Measurements from ENCODE around the gene CYP3A4.
"Not testable (repeated sequence)": the region's sequence is repeated elsewhere in the genome, so short reads cannot be mapped to it uniquely, and the experiment has no call there.

Gene CYP3A4

GRCh38 chr7:99752356-99752755 lies 31.6 kb downstream of the CYP3A4 start:
- H3K4me1 Mint-ChIP-seq = peaks cover 4% of the 10 kb centered on the region
- no peak overlapping the region for H3K27ac Mint-ChIP-seq
- no peak for DNase-seq
- H3K9me3 Mint-ChIP-seq = no peaks in the 10 kb centered on the region
- peaks cover 8% of the 10 kb centered on the region for H3K27me3 Mint-ChIP-seq
- H3K4me3 Mint-ChIP-seq = no peak overlapping the region
- no peaks in the 10 kb centered on the region for H3K36me3 Mint-ChIP-seq (ENCODE audit: low read depth)
- no peak for ATAC-seq

GRCh38 chr7:99751322-99752052 lies 32.5 kb downstream of the CYP3A4 start:
- not testable (repeated sequence) for H3K4me1 Mint-ChIP-seq; ATAC-seq; H3K9me3 Mint-ChIP-seq; H3K27me3 Mint-ChIP-seq; DNase-seq; H3K36me3 Mint-ChIP-seq (ENCODE audit: low read depth); H3K4me3 Mint-ChIP-seq; H3K27ac Mint-ChIP-seq

- H3K4me1 Mint-ChIP-seq = peaks cover 4% of the 10 kb centered on the region
- peaks cover 10% of the 10 kb centered on the region for H3K27me3 Mint-ChIP-seq
- peaks cover 4% of the 10 kb centered on the region for H3K9me3 Mint-ChIP-seq
- no peak overlapping the region for H3K4me3 Mint-ChIP-seq
- H3K27ac Mint-ChIP-seq = no peak overlapping the region
- peak; percentile 79 for ATAC-seq
- H3K36me3 Mint-ChIP-seq (ENCODE audit: low read depth) = peaks cover 2% of the 10 kb centered on the region
- DNase-seq = no peak
Measured at GRCh38 chr7:99748846-99749579, 35.0 kb downstream of the CYP3A4 start.

- not testable (repeated sequence) for H3K36me3 Mint-ChIP-seq (ENCODE audit: low read depth); H3K27ac Mint-ChIP-seq; H3K4me3 Mint-ChIP-seq; ATAC-seq; H3K9me3 Mint-ChIP-seq; H3K4me1 Mint-ChIP-seq; DNase-seq
- H3K27me3 Mint-ChIP-seq = peaks cover 10% of the 10 kb centered on the region
Measured at GRCh38 chr7:99746915-99747314, 37.1 kb downstream of the CYP3A4 start.

GRCh38 chr7:99745395-99745794 lies 38.6 kb downstream of the CYP3A4 start:
- H3K4me1 Mint-ChIP-seq, ATAC-seq: not testable (repeated sequence)

DNA sequence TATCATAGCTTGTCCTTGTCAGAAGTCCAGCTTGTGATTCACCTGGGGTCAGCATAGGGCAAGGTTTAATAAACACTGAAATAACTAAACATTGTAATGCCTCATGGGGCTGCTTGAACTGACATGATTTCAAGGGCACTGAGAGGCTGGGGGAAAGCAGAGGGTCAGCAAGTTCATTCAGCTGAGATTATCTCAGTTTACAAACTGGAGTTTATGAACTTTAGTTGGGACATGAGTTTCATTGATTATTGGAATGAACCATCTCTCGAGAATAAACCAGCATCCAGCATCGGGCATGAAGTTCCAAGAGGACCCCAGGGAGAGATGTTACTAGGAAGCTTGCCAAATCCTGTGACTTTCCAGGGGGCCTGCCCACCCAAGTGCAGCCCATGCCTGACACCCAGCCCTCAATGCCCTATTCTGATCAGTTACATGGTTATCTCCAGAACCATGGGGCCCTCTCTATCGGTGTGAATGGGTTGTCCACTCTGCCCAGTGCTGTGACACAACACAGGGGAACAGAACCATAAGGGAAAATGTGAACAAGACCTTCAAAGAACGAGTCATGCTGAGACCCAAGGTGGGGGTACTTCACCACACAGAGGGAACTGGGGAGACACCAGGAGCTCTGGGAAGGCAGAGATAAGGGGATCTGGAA lies 41.1 kb downstream of the CYP3A4 start:
- H3K4me3 Mint-ChIP-seq = no peak overlapping the region
- peaks cover 5% of the 10 kb centered on the region for H3K36me3 Mint-ChIP-seq (ENCODE audit: low read depth)
- H3K9me3 Mint-ChIP-seq = peaks cover 4% of the 10 kb centered on the region
- ATAC-seq = no peak
- peaks cover 9% of the 10 kb centered on the region for H3K4me1 Mint-ChIP-seq
- peaks cover 8% of the 10 kb centered on the region for H3K27me3 Mint-ChIP-seq
- no peak overlapping the region for H3K27ac Mint-ChIP-seq
- no peak for DNase-seq

More at GRCh38 chr7:99745395-99745794, 38.6 kb downstream of the CYP3A4 start:
- H3K27me3 Mint-ChIP-seq; H3K36me3 Mint-ChIP-seq (ENCODE audit: low read depth); DNase-seq; H3K4me3 Mint-ChIP-seq; H3K27ac Mint-ChIP-seq; H3K9me3 Mint-ChIP-seq: not testable (repeated sequence)

DNA sequence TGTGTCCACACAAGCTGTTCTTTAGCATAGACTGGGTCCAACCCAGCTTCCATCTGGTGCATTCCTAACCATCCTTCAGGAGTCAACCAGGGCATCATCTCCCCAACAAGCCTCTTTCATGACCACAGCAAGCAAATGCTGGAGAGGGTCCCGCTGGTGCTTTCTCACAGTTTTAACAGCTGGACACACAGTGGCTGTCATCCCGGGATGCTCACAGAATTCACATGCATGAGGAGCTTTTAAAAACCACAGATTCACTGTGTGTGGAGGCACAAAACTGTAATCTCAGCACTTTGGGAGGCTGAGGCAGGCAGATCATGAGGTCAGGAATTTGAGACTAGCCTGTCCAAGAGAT lies 42.6 kb downstream of the CYP3A4 start:
- DNase-seq (no peak), ATAC-seq (no peak)
- Mint-ChIP-seq H3K9me3 (peaks cover 4% of the 10 kb centered on the region), H3K4me1 (peaks cover 9% of the 10 kb centered on the region), H3K4me3 (no peak overlapping the region), H3K27me3 (peaks cover 8% of the 10 kb centered on the region), H3K36me3 (ENCODE audit: low read depth) (peaks cover 9% of the 10 kb centered on the region), H3K27ac (no peak overlapping the region)

- Mint-ChIP-seq H3K4me3 (no peak overlapping the region), H3K27me3 (peaks cover 6% of the 10 kb centered on the region), H3K4me1 (peaks cover 9% of the 10 kb centered on the region), H3K27ac (no peak overlapping the region), H3K36me3 (ENCODE audit: low read depth) (peaks cover 9% of the 10 kb centered on the region), H3K9me3 (peaks cover under 1% of the 10 kb centered on the region)
- no peak for DNase-seq
- ATAC-seq = no peak
Measured at GRCh38 chr7:99740573-99741440, 43.2 kb downstream of the CYP3A4 start.

GRCh38 chr7:99739699-99740572 lies 44.0 kb downstream of the CYP3A4 start:
- H3K4me1 Mint-ChIP-seq = peaks cover 9% of the 10 kb centered on the region
- peaks cover 9% of the 10 kb centered on the region for H3K36me3 Mint-ChIP-seq (ENCODE audit: low read depth)
- ATAC-seq = no peak
- DNase-seq = no peak
- H3K9me3 Mint-ChIP-seq = no peaks in the 10 kb centered on the region
- H3K27me3 Mint-ChIP-seq = peaks cover 6% of the 10 kb centered on the region
- no peak overlapping the region for H3K4me3 Mint-ChIP-seq
- peak overlapping the region; percentile 28 for H3K27ac Mint-ChIP-seq

DNA sequence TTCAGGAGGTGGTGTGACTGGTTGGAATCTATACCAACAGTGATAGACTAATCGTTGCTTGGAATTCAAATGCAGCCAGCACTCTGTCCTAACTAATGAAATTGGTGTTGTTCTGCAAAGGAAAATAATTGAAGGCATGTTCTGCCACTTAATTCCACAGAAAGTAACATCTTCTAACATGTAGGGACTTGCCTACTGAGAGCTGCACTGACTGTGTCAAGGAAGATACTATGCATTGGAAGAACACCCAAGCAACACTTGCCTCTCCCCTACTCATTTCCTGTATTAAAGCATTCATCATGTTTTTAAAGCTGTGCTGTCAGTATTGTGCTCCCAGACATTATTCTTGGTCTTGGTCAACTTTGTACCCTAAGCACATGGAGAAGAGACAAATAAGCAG lies 46.3 kb downstream of the CYP3A4 start:
- H3K4me1 Mint-ChIP-seq = peaks cover 9% of the 10 kb centered on the region
- no peak for DNase-seq
- H3K27ac Mint-ChIP-seq = no peak overlapping the region
- H3K9me3 Mint-ChIP-seq = no peaks in the 10 kb centered on the region
- H3K27me3 Mint-ChIP-seq = no peaks in the 10 kb centered on the region
- no peak overlapping the region for H3K4me3 Mint-ChIP-seq
- ATAC-seq = no peak
- H3K36me3 Mint-ChIP-seq (ENCODE audit: low read depth) = peaks cover 7% of the 10 kb centered on the region

GRCh38 chr7:99736667-99737066 lies 47.3 kb downstream of the CYP3A4 start:
- H3K27me3 Mint-ChIP-seq; H3K36me3 Mint-ChIP-seq (ENCODE audit: low read depth); H3K9me3 Mint-ChIP-seq; H3K27ac Mint-ChIP-seq; ATAC-seq; H3K4me3 Mint-ChIP-seq; DNase-seq: not testable (repeated sequence)
- H3K4me1 Mint-ChIP-seq = peaks cover 15% of the 10 kb centered on the region

DNA sequence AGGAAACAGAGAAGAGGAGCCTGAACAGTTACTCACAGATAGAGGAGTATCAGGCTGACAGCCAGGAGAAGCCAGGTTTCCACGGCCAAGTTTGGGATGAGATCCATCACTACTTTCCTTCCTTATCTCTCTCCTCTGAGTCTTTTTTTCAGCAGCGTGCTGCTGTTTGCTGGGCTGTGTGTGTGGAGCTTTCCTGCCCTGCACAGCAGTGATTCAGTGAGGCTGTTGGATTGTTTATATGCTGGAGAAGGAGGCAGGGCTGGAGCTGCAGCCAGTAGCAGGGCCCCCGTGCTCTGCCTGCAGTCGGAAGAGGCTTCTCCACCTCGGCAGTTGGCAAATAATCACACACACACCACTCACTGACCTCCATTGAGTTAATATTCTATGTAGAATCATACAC lies 49.0 kb downstream of the CYP3A4 start, which contains the start of gene CYP3A7:
TSS of gene CYP3A7 (minus strand) at position 210 of the 400 bp plus-strand sequence. CDS start at position 107, 103 bp downstream.
- Mint-ChIP-seq H3K27me3 (no peaks in the 10 kb centered on the region), H3K4me1 (peaks cover 17% of the 10 kb centered on the region), H3K27ac (no peak within 1 kb of the TSS), H3K9me3 (no peaks in the 10 kb centered on the region), H3K36me3 (ENCODE audit: low read depth) (peaks cover 7% of the 10 kb centered on the region), H3K4me3 (no peak within 1 kb of the TSS)
- no peak for ATAC-seq
- DNase-seq = no peak

DNA sequence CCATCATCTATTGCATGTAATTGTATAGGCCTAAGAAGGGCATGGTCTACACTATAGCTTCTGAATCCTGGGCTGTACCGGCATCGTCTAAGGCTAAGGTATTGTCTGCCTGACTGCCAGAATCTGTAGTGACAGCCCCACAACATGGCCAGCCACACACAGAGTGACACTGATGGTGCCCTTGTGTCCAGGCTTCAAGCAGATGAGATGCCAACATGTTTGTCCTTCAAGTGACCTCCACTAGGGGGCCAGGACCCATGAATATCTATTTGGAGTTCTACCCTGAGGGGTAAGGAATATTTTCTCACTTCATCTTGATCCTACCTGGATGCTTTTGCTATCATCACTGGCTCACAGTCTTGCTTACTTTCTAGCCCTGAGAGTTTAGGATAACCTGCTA lies 50.5 kb downstream of the CYP3A4 start:
- H3K36me3 Mint-ChIP-seq (ENCODE audit: low read depth) = peaks cover 4% of the 10 kb centered on the region
- H3K4me1 Mint-ChIP-seq = peaks cover 15% of the 10 kb centered on the region
- H3K9me3 Mint-ChIP-seq = no peaks in the 10 kb centered on the region
- DNase-seq (peak; percentile 11), ATAC-seq (no peak)
- no peaks in the 10 kb centered on the region for H3K27me3 Mint-ChIP-seq
- no peak overlapping the region for H3K27ac Mint-ChIP-seq
- H3K4me3 Mint-ChIP-seq = no peak overlapping the region
